HG02852 (cell line): Measurements from ENCODE around the gene HTATSF1.

Experiments
- ATAC-seq: cut with Tn5 transposase; IDR thresholded peaks from one replicate; pipeline ENCODE4 v1.9.1; 2021; ENCODE audit warnings: mild to moderate bottlenecking, moderate library complexity; ENCODE audit not compliant: unreplicated experiment

HTATSF1 gene

GRCh38 chrX:136495043-136495442 lies 2.3 kb upstream of the HTATSF1 start:
- no peak for ATAC-seq

GRCh38 chrX:136496186-136496763 lies 1.1 kb upstream of the HTATSF1 start:
- no peak for ATAC-seq

- ATAC-seq = peak; percentile 80
Observed at GRCh38 chrX:136496764-136497555, 432 bp upstream of the HTATSF1 start.

- ATAC-seq = no peak
Observed at GRCh38 chrX:136519069-136519468, 21.7 kb downstream of the HTATSF1 start.

DNA sequence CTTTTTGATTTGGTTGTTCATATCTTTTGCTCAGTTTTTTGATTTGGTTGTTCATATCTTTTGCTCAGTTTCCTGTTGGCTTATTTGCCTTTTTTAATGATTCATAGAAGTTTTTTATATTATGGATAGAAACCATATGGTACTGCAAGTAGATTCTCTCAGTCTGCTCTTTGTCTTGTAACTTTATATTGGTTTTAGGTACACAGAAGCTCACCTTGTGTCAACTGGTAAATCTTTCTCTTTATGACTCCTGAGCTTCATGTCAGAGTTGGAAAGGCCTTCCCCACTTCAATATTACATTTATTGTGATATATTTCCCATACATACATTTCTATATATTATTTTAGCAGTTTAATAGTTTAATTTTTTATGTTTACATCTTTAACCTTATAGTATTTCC lies 26.4 kb downstream of the HTATSF1 start:
- no peak for ATAC-seq

DNA sequence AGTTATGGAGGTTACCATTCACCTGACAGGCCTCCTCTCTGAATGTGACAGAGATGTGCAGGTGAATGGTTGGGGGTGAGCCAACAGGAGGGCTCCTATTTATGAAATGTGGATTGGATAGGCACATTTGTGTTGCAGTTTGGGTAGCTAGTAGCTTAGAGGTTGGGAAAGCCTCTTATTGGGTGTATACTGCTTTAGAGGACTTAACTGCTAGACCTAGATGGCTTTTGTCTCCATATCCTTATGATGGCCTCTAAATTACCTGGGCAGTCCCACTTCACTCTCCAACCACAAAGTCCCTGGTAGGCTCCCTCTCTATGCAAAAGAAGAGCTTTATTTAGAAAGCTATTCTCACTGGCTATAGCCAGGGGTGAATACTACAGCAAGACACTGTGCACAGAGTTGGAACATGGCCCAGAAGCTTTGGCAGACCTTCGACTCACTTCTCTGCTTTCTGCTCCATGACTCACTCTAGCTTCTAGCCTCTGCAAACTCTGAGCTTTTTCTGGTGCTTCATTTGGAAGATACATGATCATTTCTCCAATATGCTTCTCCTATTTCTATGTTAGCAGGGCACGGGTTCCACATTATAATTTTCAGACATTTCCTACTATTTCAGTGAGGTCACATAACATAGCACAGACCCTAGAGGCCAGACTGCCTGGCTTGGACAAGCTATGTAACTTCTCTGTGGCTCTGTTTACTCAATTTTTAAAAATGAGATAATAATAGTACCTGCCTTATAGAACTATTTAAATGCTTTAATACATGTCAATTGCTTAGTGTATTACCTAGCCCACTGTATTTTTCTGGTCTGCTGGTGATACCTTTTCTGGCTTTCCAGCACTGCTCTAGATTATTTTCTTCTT lies 28.6 kb downstream of the HTATSF1 start:
- ATAC-seq = no peak

GRCh38 chrX:136528645-136529315 lies 31.4 kb downstream of the HTATSF1 start:
- no peak for ATAC-seq

DNA sequence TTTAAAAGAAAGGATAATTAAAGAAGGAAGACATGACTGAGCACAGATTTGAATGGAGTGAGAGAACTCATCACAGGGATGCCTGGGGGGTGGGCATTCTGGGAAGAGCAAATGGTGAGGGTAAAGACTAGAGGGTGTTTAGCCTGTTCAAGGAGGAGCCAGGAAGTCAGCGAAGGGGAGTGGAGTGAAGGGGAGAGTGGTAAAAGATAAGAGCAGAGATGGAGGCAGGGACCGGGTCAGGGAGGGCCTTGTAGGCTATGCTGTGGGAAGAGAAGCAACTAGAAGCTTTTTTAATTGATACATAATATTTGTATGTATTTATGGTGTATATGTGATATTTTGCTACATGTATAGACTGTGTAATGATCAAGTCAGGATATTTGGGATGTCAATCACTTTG lies 32.4 kb downstream of the HTATSF1 start:
- no peak for ATAC-seq

GRCh38 chrX:136531951-136532350 lies 34.6 kb downstream of the HTATSF1 start, which contains the start of gene VGLL1:
Gene VGLL1, plus strand, starts transcription at chrX:136532215. Its CDS starts 3,806 bp downstream, at chrX:136536021.
- ATAC-seq = no peak

DNA sequence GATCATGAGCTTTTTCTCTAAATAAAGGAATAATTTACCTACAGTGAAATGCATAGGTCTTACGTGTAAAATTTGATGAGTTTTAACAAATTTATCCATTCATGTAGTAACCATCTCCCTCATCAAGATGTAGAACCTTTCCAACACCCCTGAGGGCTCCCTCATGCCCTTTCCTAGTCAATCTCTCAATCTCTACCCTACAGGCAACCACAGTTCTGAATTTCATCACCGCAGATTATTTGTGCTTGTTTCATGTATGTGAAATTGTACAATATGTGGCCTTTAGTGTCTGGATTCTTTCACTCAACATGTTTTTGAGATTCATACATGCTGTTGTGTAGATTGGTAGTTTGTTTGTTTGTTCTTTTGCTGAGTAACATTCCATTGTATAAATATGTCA lies 36.7 kb downstream of the HTATSF1 start:
- ATAC-seq = no peak

- no peak for ATAC-seq
Observed at GRCh38 chrX:136538811-136539210, 41.4 kb downstream of the HTATSF1 start.

DNA sequence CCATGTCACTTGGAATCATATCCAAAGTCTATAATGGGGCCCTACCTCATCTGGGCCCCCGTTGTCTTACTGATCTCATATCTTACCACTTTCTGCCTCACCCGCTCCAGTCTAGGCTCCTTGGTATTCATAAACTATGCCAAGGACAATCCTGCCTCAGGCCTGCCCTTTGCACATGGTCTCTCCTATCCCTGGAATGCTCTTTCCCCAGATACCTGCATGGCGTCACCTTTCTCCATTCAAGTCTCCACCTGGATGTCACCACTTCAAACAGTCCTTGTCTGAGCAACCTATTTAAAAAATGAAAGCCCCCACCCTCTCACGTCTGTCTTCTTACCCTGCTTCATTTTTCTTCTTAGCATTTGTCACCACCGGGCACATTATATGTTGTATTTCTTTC lies 42.8 kb downstream of the HTATSF1 start:
- ATAC-seq = no peak

- ATAC-seq = no peak
Observed at GRCh38 chrX:136541294-136541693, 43.9 kb downstream of the HTATSF1 start.

DNA sequence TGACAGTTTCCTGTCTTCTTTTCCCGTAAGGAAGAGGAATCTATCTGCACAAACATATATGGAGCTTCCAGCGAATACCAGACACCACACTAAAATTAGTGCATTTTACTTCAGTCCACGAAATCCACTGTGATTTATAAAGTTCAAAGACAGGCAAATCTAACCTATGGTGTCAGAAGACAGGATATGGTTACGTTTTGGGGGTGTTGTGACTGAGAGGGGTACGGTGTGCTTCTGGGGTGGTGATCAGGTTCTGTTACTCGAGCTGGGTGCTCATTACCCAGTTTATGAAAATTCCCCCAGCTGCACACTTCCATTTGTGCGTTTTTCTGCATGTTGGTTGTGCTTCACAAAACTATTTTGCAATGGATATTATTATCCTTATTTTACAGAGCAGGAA lies 44.9 kb downstream of the HTATSF1 start:
- no peak for ATAC-seq

GRCh38 chrX:136546371-136546781 lies 49.0 kb downstream of the HTATSF1 start:
- ATAC-seq = no peak

DNA sequence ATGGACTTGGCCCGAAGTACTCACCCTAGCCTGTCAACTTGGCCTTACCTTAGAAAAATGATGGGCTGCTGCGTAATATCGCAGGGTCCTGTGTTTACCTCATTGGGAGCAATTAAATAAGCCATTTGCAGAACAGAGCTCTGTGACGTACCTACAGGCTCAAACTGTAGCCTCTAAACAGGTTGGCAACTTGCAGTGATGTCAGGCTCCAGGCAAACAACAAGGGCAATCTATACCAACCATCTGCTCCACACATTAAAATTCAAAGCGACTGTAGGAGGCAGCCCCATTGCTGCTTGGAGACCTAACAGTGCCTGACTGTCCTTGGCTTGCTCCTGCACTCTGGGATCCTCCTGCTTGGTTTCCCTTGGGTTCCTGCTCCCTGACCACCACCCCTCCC lies 51.8 kb downstream of the HTATSF1 start:
- ATAC-seq = no peak

DNA sequence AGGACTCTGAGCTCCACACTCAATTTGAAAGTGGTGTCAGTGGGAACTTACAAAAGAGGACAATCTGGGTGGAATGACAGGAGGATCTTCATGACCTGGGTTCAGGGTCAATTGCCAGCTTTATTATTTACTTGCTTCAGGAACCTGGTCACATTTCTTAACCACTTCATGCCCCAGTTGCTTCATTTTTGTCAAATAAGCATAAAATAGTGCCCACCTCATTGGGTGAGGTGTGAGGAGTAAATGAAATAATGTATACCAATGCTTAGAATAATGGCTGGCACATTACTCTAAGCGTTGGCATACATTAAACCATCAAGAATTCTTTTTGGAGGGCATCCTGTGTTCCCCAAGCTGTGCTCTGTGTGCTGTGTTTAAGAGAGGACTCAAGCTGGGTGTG lies 54.0 kb downstream of the HTATSF1 start:
- no peak for ATAC-seq

DNA sequence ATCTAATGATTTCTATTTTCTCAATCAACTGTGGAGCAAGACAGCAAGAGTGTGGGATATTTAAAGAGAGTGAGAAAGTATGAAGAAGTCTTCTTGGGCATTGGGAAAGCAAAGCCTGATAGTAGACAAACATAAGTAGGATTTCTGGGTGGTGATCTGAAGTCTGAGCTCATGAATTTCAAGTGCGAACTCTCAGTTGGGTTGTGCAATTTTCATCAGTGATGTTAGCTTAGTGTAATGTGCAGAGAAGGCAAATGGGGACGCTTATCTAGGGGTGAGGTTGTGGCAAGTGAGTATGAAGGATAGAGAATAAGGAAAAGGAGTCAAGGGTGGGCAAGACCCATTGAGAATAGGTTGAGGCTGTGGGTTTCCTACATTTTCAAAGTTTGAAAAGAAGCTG lies 58.3 kb downstream of the HTATSF1 start:
- ATAC-seq = no peak
